WERI-Rb-1 (cell line): ENCODE results near the gene GPR132.

ENCODE experiments used
- DNase-seq: peaks from one replicate; pipeline ENCODE4 v3.0.0-alpha.2; 2020
- H3K27ac ChIP-seq: fragments of 250-450 bp; sonication (Bioruptor Pico); 2 replicates; pipeline ENCODE4 v1.5.1; 2020; ENCODE audit warnings: mild to moderate bottlenecking, moderate library complexity
- H3K27me3 ChIP-seq: fragments of 250-450 bp; sonication (Bioruptor Pico); 2 replicates; pipeline ENCODE4 v1.5.1; 2021; ENCODE audit warnings: mild to moderate bottlenecking, low read depth, moderate library complexity; ENCODE audit not compliant: insufficient read depth, severe bottlenecking
- H3K36me3 ChIP-seq: fragments of 250-450 bp; sonication (Bioruptor Pico); 2 replicates; pipeline ENCODE4 v1.5.1; 2020; ENCODE audit warnings: mild to moderate bottlenecking, moderate library complexity
- H3K4me3 ChIP-seq: 2 replicates; pipeline ENCODE4 v1.5.1; 2011; ENCODE audit warnings: low read depth, mild to moderate bottlenecking, control low read depth, low read length
- H3K9me3 ChIP-seq: fragments of 250-450 bp; sonication (Bioruptor Pico); 2 replicates; pipeline ENCODE4 v1.5.1; 2021; ENCODE audit warnings: mild to moderate bottlenecking, moderate library complexity; ENCODE audit not compliant: severe bottlenecking
- CTCF ChIP-seq: IDR thresholded peaks from 2 replicates; pipeline ENCODE4 v1.5.1; 2011; ENCODE audit warnings: low read depth, mild to moderate bottlenecking, control low read depth, inconsistent platforms, low read length

Gene GPR132

GRCh38 chr14:105070760-105071137, 5.5 kb upstream of the GPR132 start:
- Histone ChIP-seq H3K4me3 (no peak overlapping the region), H3K36me3 (no peaks in the 10 kb centered on the region), H3K9me3 (no peaks in the 10 kb centered on the region), H3K27me3 (no peaks in the 10 kb centered on the region), H3K27ac (no peak overlapping the region)
- DNase-seq: no peak
- TF ChIP-seq CTCF: no peak

GRCh38 chr14:105069871-105070759, 4.9 kb upstream of the GPR132 start:
- Histone ChIP-seq H3K27ac (no peak overlapping the region), H3K27me3 (no peaks in the 10 kb centered on the region), H3K9me3 (no peaks in the 10 kb centered on the region), H3K36me3 (no peaks in the 10 kb centered on the region), H3K4me3 (no peak overlapping the region)
- DNase-seq: no peak
- TF ChIP-seq CTCF: no peak

- DNase-seq: no peak
- H3K9me3 ChIP-seq: no peaks in the 10 kb centered on the region
- no peaks in the 10 kb centered on the region for H3K27me3 ChIP-seq
- no peak overlapping the region for H3K27ac ChIP-seq
- H3K36me3 ChIP-seq: no peaks in the 10 kb centered on the region
- no peak overlapping the region for H3K4me3 ChIP-seq
- no peak for TF ChIP-seq CTCF
Measured at GRCh38 chr14:105069522-105069870, 4.3 kb upstream of the GPR132 start.

- no peak for DNase-seq
- no peaks in the 10 kb centered on the region for H3K36me3 ChIP-seq
- no peak for TF ChIP-seq CTCF
- no peaks in the 10 kb centered on the region for H3K9me3 ChIP-seq
- H3K27me3 ChIP-seq: no peaks in the 10 kb centered on the region
- H3K27ac ChIP-seq: no peak overlapping the region
- H3K4me3 ChIP-seq: no peak overlapping the region
Measured at GRCh38 chr14:105068818-105069217, 3.6 kb upstream of the GPR132 start.

GRCh38 chr14:105067969-105068301, 2.7 kb upstream of the GPR132 start:
- Histone ChIP-seq H3K4me3 (no peak overlapping the region), H3K36me3 (no peaks in the 10 kb centered on the region), H3K9me3 (no peaks in the 10 kb centered on the region), H3K27ac (no peak overlapping the region), H3K27me3 (no peaks in the 10 kb centered on the region)
- no peak for DNase-seq
- TF ChIP-seq CTCF: no peak
